ENCODE data around the gene LGR5. TPM values are rescaled to one million over a fixed set of nuclear protein-coding genes. Genes with fewer than 3 reads are reported as not detected.
"Not testable (repeated sequence)": the region's sequence is repeated elsewhere in the genome, so short reads cannot be mapped to it uniquely, and the experiment has no call there.

The LGR5 gene
- total RNA-seq, 2 donors from 2014 or later: 1.8 to 7.4 TPM

DNA sequence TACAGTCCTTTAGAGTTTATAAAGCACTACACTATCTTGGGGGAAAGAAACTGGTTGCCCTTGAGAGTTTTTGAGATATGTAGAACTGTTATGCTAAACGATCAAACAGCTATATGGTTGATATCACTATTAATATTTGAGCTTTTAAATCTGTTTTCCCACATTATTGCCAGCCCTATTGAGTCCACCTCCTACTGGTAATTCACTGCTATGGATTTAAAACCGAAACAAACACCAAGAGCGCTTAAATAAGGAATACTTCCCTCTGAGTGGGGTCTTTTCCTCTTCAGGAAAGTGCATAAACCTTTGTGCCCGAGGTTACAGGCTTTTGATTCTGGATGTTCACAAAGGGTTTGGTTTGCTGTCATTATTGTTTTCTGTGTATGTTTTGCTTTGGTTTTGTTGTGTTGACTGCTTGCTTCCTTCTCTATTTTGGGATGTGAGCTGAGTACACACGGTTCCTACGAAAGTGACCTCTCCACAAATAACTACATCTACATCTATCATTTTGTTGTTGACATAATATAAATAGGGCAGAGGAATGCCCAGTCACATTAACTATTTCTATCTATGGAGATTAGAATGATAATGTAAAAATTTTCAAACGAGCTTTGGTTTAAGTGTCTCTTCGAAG, 44.8 kb downstream of the LGR5 start:
- ATAC-seq (ENCODE audit: insufficient number of reproducible peaks, low FRiP score, low read depth) (no peak), DNase-seq (ENCODE audit: low spot score) (no peak)
- Histone ChIP-seq H3K9me3 (no peaks in the 10 kb centered on the region), H3K36me3 (no peaks in the 10 kb centered on the region), H3K4me1 (ENCODE audit: control insufficient read depth in 1 of 2, low read depth in 2 of 2) (peaks cover 0 to 4% of the 10 kb centered on the region in 2 donors), H3K4me3 (no peak overlapping the region), H3K27me3 (replicated peaks; ENCODE audit: insufficient read depth) (no peaks in the 10 kb centered on the region), H3K27ac (no peak overlapping the region)
- TF ChIP-seq CTCF (IDR thresholded peaks at IDR 0.05): no peak

- H3K4me3 ChIP-seq; H3K27ac ChIP-seq; H3K27me3 ChIP-seq (replicated peaks; ENCODE audit: insufficient read depth); H3K9me3 ChIP-seq; DNase-seq (ENCODE audit: low spot score); ATAC-seq (ENCODE audit: insufficient number of reproducible peaks, low FRiP score, low read depth); H3K4me1 ChIP-seq (ENCODE audit: control insufficient read depth in 1 of 2, low read depth in 2 of 2); H3K36me3 ChIP-seq: not testable (repeated sequence)
These were observed 51.2 kb downstream of the LGR5 start for GRCh38 chr12:71490844-71491243.

DNA sequence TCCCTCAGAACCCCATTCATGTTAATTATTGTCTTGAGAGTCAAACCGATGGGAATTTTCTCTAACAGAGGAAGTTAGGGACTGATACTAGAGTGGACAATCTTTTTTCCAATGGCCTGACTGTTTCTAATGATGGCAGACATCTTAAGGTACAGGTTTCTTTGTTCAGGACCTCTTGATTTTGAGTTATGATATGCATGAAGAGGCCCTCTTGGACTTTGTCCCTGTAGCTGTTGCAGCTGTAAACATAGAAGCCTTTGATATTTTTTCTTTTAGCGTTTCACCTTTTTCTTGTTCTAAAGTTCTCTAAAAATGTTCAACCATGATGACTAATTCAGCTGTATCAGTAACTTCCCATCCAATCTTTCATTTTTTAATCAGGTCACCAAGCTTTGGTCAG, 53.0 kb downstream of the LGR5 start:
- H3K27me3 ChIP-seq (replicated peaks; ENCODE audit: insufficient read depth): no peaks in the 10 kb centered on the region
- H3K4me3 ChIP-seq: no peak overlapping the region
- ATAC-seq (ENCODE audit: insufficient number of reproducible peaks, low FRiP score, low read depth): no peak
- no peak overlapping the region for H3K27ac ChIP-seq
- H3K36me3 ChIP-seq: no peaks in the 10 kb centered on the region
- H3K9me3 ChIP-seq: peaks cover 3% of the 10 kb centered on the region
- DNase-seq (ENCODE audit: low spot score): no peak
- H3K4me1 ChIP-seq (ENCODE audit: control insufficient read depth in 1 of 2, low read depth in 2 of 2): no peaks in the 10 kb centered on the region
- TF ChIP-seq CTCF (IDR thresholded peaks at IDR 0.05): no peak

GRCh38 chr12:71499834-71500233, 60.2 kb downstream of the LGR5 start:
- no peaks in the 10 kb centered on the region for H3K27me3 ChIP-seq (replicated peaks; ENCODE audit: insufficient read depth)
- no peaks in the 10 kb centered on the region for H3K36me3 ChIP-seq
- DNase-seq (ENCODE audit: low spot score): no peak
- TF ChIP-seq CTCF (IDR thresholded peaks at IDR 0.05): no peak
- no peaks in the 10 kb centered on the region for H3K9me3 ChIP-seq
- H3K27ac ChIP-seq: no peak overlapping the region
- no peaks in the 10 kb centered on the region for H3K4me1 ChIP-seq (ENCODE audit: control insufficient read depth in 1 of 2, low read depth in 2 of 2)
- H3K4me3 ChIP-seq: no peak overlapping the region
- ATAC-seq (ENCODE audit: insufficient number of reproducible peaks, low FRiP score, low read depth): no peak

DNA sequence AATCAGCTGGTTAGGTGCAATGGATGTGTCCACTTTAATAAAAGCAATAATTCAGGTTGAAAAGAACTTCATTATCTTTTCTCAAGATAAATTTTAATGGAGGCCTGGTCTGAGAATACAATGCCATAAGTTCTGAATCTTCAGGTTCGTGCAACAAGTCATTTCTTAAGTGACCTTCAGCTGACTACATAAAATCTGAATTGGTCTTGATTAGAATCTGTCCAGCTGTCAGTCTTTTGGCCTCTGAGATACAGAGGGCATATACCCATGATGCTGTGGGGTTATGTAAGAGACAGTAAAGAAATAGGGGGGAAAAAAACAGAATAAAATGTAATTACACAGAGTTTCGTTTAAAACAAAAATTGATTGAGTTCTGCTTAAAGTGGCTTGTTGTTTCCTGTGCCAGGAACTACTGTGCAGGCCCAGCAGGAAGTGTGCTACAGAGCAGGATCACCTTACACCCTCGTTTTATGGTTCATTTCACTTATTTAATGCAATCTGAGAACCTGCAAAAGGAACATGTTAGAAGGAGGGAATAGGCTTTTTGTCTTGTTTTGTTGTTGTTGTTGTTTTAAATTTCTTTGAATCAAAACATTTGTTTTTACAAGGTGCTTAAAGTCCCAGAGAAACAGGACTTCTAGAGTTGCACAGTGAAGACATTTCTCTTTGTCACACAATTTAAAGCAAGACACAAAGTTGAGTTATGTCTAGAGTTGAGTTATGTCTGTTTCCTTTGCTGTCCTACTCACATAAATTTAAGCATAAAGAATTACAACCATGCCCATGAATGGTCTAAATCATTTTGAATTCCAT, 64.2 kb downstream of the LGR5 start:
- ATAC-seq (ENCODE audit: insufficient number of reproducible peaks, low FRiP score, low read depth): no peak
- Histone ChIP-seq H3K4me3 (no peak overlapping the region), H3K4me1 (ENCODE audit: control insufficient read depth in 1 of 2, low read depth in 2 of 2) (no peaks in the 10 kb centered on the region), H3K36me3 (no peaks in the 10 kb centered on the region), H3K9me3 (no peaks in the 10 kb centered on the region), H3K27me3 (replicated peaks; ENCODE audit: insufficient read depth) (no peaks in the 10 kb centered on the region), H3K27ac (no peak overlapping the region)
- no peak for TF ChIP-seq CTCF (IDR thresholded peaks at IDR 0.05)
- no peak for DNase-seq (ENCODE audit: low spot score)

Data from thoracic aorta (tissue), 2 donors.